Neural cell (in vitro differentiated cells): Measurements from ENCODE around the gene XYLT2. TPM values are rescaled to one million over a fixed set of nuclear protein-coding genes. Genes with fewer than 3 reads are reported as not detected.
A peak's percentile ranks its signal among the peaks of the same experiment; 100 is the strongest.

Source experiments
- H2AFZ ChIP-seq: fragments of 200-600, 300-800 bp; sonication (generic), shearing (Covaris generic); 2 replicates; pipeline ENCODE4 v1.6.0; 2014; ENCODE audit warnings: low read depth, mild to moderate bottlenecking, antibody characterized with exemption, low read length, moderate library complexity
- H3F3A ChIP-seq: fragments of 200-600 bp; shearing (Covaris generic); 2 replicates; pipeline ENCODE4 v1.6.1; 2016; ENCODE audit warnings: mild to moderate bottlenecking, moderate library complexity, mixed read lengths, antibody characterized with exemption, low read length; ENCODE audit not compliant: insufficient read depth, poor library complexity, severe bottlenecking
- H3K27ac ChIP-seq: fragments of 200-600, 300-800 bp; sonication (generic), shearing (Covaris generic); 2 replicates; pipeline ENCODE4 v1.5.1; 2014; ENCODE audit warnings: mild to moderate bottlenecking, low read length, moderate library complexity
- H3K27me3 ChIP-seq: fragments of 300-800, 200-600 bp; sonication (generic), shearing (Covaris generic); 2 replicates; pipeline ENCODE4 v1.6.0; 2014; ENCODE audit warnings: mild to moderate bottlenecking, low read depth, low read length, moderate library complexity; ENCODE audit not compliant: insufficient read depth
- H3K36me3 ChIP-seq: fragments of 300-800, 200-600 bp; sonication (generic), shearing (Covaris generic); 2 replicates; pipeline ENCODE4 v1.5.1; 2014; ENCODE audit warnings: mild to moderate bottlenecking, antibody characterized with exemption, low read length, moderate library complexity; ENCODE audit not compliant: insufficient read depth
- H3K4me2 ChIP-seq: fragments of 300-800, 200-600 bp; sonication (generic), shearing (Covaris generic); 2 replicates; pipeline ENCODE4 v1.6.0; 2014; ENCODE audit warnings: mild to moderate bottlenecking, low read length
- H3K4me3 ChIP-seq: fragments of 300-800, 200-600 bp; sonication (generic), shearing (Covaris generic); 2 replicates; pipeline ENCODE4 v1.5.1; 2014; ENCODE audit warnings: mild to moderate bottlenecking, low read length, moderate library complexity
- H3K79me2 ChIP-seq: fragments of 200-600 bp; shearing (Covaris generic); replicated peaks from 2 replicates; pipeline ENCODE4 v1.6.0; 2014; ENCODE audit warnings: mild to moderate bottlenecking, low read length, moderate library complexity; ENCODE audit not compliant: insufficient read depth
- H3K9ac ChIP-seq: fragments of 300-800, 200-600 bp; sonication (generic), shearing (Covaris generic); 2 replicates; pipeline ENCODE4 v1.6.1; 2016; ENCODE audit warnings: mild to moderate bottlenecking, low read length, mixed read lengths
- H3K9me2 ChIP-seq: fragments of 200-600 bp; shearing (Covaris generic); 2 replicates; pipeline ENCODE4 v1.6.1; 2016; ENCODE audit warnings: mild to moderate bottlenecking, low read length, mixed read lengths; ENCODE audit not compliant: insufficient read depth
- H3K9me3 ChIP-seq: fragments of 200-600, 300-800 bp; sonication (generic), shearing (Covaris generic); 2 replicates; pipeline ENCODE4 v1.6.1; 2016; ENCODE audit warnings: mild to moderate bottlenecking, mixed run types, low read length, moderate library complexity, mixed read lengths
- H4K20me1 ChIP-seq: fragments of 200-600 bp; shearing (Covaris generic); 2 replicates; pipeline ENCODE4 v1.6.1; 2016; ENCODE audit warnings: mild to moderate bottlenecking, mixed run types; ENCODE audit not compliant: insufficient read depth
- EP300 ChIP-seq: fragments of 450-650 bp; conservative IDR thresholded peaks from 2 replicates; pipeline ENCODE4 v1.6.1; 2014; ENCODE audit warnings: antibody characterized with exemption, mild to moderate bottlenecking, moderate library complexity; ENCODE audit not compliant: poor library complexity, severe bottlenecking
- EZH2 ChIP-seq: fragments of 200-600, 300-800 bp; shearing (Covaris generic), sonication (generic); IDR thresholded peaks from 2 replicates; pipeline ENCODE4 v1.6.1; 2014; ENCODE audit warnings: antibody characterized with exemption, low read length, borderline replicate concordance, mild to moderate bottlenecking; ENCODE audit not compliant: insufficient read depth, poor library complexity, severe bottlenecking
- MXI1 ChIP-seq: fragments of 450-650 bp; conservative IDR thresholded peaks from 2 replicates; pipeline ENCODE4 v1.6.1; 2014; ENCODE audit warnings: antibody characterized with exemption, mild to moderate bottlenecking; ENCODE audit not compliant: poor library complexity, severe bottlenecking
- POLR2AphosphoS5 ChIP-seq: IDR thresholded peaks from 2 replicates; pipeline ENCODE4 v1.6.1; 2012
- RAD21 ChIP-seq: fragments of 450-650 bp; conservative IDR thresholded peaks from 2 replicates; pipeline ENCODE4 v1.6.1; 2014; ENCODE audit warnings: antibody characterized with exemption, mild to moderate bottlenecking, moderate library complexity
- REST ChIP-seq: IDR thresholded peaks from 2 replicates; pipeline ENCODE4 v1.6.1; 2012; ENCODE audit warnings: borderline replicate concordance
- SMC3 ChIP-seq: fragments of 450-650 bp; conservative IDR thresholded peaks from 2 replicates; pipeline ENCODE4 v1.6.1; 2014; ENCODE audit warnings: antibody characterized with exemption, mild to moderate bottlenecking, moderate library complexity; ENCODE audit not compliant: poor library complexity
- TAF1 ChIP-seq: IDR thresholded peaks from 2 replicates; pipeline ENCODE4 v1.6.1; 2012; ENCODE audit warnings: low read depth
- polyA plus RNA-seq: library from polyadenylated mRNA; depleted of rRNA; stranded (reverse); fragments of >200 nt; gene quantifications from 2 replicates; pipeline ENCODE4 v1.2.3, GENCODE V29; 2014
- TF ChIP-seq, protein P1 (sequence below): fragments of 450-650 bp; IDR thresholded peaks from 2 replicates; pipeline ENCODE4 v1.5.1; 2014; ENCODE audit warnings: antibody characterized with exemption, mild to moderate bottlenecking, moderate library complexity; ENCODE audit not compliant: poor library complexity, severe bottlenecking

Gene XYLT2
- polyA plus RNA-seq, 1 donor from 2014 or later: 6.9 TPM

DNA sequence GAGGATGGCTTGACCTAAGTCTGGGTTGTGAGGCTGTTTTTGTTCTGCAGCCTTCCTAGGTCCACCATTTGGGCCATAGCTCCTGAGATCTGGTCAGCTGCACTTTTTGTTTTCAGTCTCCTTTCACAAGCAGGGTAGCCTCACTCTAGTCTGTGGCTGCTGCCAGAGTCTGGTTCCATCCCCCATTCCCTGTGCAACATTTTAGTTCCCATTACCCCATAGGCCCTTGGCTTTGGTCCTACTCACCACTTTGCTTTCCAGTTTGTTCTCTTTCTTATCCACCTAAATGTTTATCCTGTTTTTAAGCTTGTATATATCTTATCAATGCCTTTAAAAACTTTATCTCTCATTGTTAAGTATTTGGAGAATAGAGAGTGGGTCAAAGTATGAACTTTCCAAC lies 6.5 kb upstream of the XYLT2 start:
- no peak for TF ChIP-seq REST
- TF ChIP-seq RAD21: no peak
- TF ChIP-seq SMC3: no peak
- TF ChIP-seq MXI1: no peak
- TF ChIP-seq EP300: no peak
- no peak for TF ChIP-seq POLR2AphosphoS5
- TF ChIP-seq, protein P1, sequence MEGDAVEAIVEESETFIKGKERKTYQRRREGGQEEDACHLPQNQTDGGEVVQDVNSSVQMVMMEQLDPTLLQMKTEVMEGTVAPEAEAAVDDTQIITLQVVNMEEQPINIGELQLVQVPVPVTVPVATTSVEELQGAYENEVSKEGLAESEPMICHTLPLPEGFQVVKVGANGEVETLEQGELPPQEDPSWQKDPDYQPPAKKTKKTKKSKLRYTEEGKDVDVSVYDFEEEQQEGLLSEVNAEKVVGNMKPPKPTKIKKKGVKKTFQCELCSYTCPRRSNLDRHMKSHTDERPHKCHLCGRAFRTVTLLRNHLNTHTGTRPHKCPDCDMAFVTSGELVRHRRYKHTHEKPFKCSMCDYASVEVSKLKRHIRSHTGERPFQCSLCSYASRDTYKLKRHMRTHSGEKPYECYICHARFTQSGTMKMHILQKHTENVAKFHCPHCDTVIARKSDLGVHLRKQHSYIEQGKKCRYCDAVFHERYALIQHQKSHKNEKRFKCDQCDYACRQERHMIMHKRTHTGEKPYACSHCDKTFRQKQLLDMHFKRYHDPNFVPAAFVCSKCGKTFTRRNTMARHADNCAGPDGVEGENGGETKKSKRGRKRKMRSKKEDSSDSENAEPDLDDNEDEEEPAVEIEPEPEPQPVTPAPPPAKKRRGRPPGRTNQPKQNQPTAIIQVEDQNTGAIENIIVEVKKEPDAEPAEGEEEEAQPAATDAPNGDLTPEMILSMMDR: no peak
- TF ChIP-seq TAF1: no peak
- no peak for TF ChIP-seq EZH2
- Histone ChIP-seq H3K9me3 (no peaks in the 10 kb centered on the region), H3K9ac (no peak overlapping the region), H3K79me2 (no peaks in the 10 kb centered on the region), H3K4me2 (no peak overlapping the region), H3K9me2 (no peaks in the 10 kb centered on the region), H3K27ac (no peak overlapping the region), H4K20me1 (no peaks in the 10 kb centered on the region), H3K36me3 (no peaks in the 10 kb centered on the region), H3F3A (no peaks in the 10 kb centered on the region), H3K4me3 (no peak overlapping the region), H2AFZ (no peak overlapping the region), H3K27me3 (no peaks in the 10 kb centered on the region)

- Histone ChIP-seq H3K27ac (no peak overlapping the region), H4K20me1 (no peaks in the 10 kb centered on the region), H3F3A (no peaks in the 10 kb centered on the region), H3K4me3 (peak overlapping the region; percentile 89), H2AFZ (no peak overlapping the region), H3K36me3 (no peaks in the 10 kb centered on the region), H3K9ac (no peak overlapping the region), H3K27me3 (no peaks in the 10 kb centered on the region), H3K9me2 (no peaks in the 10 kb centered on the region), H3K4me2 (no peak overlapping the region), H3K79me2 (no peaks in the 10 kb centered on the region), H3K9me3 (no peaks in the 10 kb centered on the region)
- TF ChIP-seq, protein P1: no peak
- no peak for TF ChIP-seq EP300
- TF ChIP-seq REST: no peak
- TF ChIP-seq TAF1: no peak
- TF ChIP-seq EZH2: no peak
- no peak for TF ChIP-seq SMC3
- no peak for TF ChIP-seq POLR2AphosphoS5
- no peak for TF ChIP-seq RAD21
- no peak for TF ChIP-seq MXI1
Measured at GRCh38 chr17:50344731-50345365, 1.1 kb upstream of the XYLT2 start.
